IPS-20b (cell line): Measurements from ENCODE around the gene TTC3.
"Not testable (repeated sequence)": the region's sequence is repeated elsewhere in the genome, so short reads cannot be mapped to it uniquely, and the experiment has no call there.

ENCODE experiments used
- H3K27ac ChIP-seq: one replicate; pipeline ENCODE4 v1.5.1; 2013; ENCODE audit warnings: low read length
- H3K27me3 ChIP-seq: 2 replicates; pipeline ENCODE4 v1.6.1; 2013; ENCODE audit warnings: mild to moderate bottlenecking, low read length, inconsistent platforms; ENCODE audit not compliant: insufficient read depth
- H3K36me3 ChIP-seq: 2 replicates; pipeline ENCODE4 v1.6.1; 2013; ENCODE audit warnings: low read depth, mild to moderate bottlenecking, inconsistent platforms, low read length, moderate library complexity; ENCODE audit not compliant: insufficient read depth
- H3K4me1 ChIP-seq: 2 replicates; pipeline ENCODE4 v1.6.1; 2013; ENCODE audit warnings: mild to moderate bottlenecking, control low read depth, inconsistent platforms, low read length, moderate library complexity; ENCODE audit not compliant: insufficient read depth
- H3K4me3 ChIP-seq: 2 replicates; pipeline ENCODE4 v1.5.1; 2013; ENCODE audit warnings: mild to moderate bottlenecking, low read length, inconsistent platforms
- H3K9ac ChIP-seq: 2 replicates; pipeline ENCODE4 v1.6.1; 2013; ENCODE audit warnings: low read depth, mild to moderate bottlenecking, inconsistent platforms, low read length, moderate library complexity
- H3K9me3 ChIP-seq: 2 replicates; pipeline ENCODE4 v1.6.1; 2013; ENCODE audit warnings: mild to moderate bottlenecking, low read depth, low read length, inconsistent platforms; ENCODE audit not compliant: insufficient read depth

TTC3 gene

DNA sequence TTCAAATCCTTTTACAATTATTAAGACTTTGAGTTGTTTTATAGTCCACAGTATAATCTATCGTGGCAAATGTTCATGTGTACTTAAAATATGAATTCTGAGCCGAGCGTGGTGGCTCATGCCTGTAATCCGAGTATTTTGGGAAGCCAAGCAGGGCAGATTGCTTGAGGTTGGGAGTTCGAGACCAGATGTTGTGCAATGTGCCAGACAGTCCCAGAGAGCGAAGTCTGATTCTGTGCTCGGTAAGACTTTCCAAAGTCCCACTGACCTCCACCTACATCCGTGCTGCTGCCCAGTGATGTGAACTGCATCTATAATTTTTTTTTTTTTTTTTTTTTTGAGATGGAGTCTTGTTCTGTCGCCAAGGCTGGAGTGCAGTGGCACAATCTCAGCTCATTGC lies 141.9 kb downstream of the TTC3 start:
- no peaks in the 10 kb centered on the region for H3K27me3 ChIP-seq
- no peak overlapping the region for H3K9ac ChIP-seq
- H3K9me3 ChIP-seq: peaks cover 10% of the 10 kb centered on the region; the same call in 1 of the 2 replicates
- no peaks in the 10 kb centered on the region for H3K4me1 ChIP-seq
- H3K36me3 ChIP-seq: no peaks in the 10 kb centered on the region
- H3K27ac ChIP-seq: no peak overlapping the region
- no peak overlapping the region for H3K4me3 ChIP-seq

DNA sequence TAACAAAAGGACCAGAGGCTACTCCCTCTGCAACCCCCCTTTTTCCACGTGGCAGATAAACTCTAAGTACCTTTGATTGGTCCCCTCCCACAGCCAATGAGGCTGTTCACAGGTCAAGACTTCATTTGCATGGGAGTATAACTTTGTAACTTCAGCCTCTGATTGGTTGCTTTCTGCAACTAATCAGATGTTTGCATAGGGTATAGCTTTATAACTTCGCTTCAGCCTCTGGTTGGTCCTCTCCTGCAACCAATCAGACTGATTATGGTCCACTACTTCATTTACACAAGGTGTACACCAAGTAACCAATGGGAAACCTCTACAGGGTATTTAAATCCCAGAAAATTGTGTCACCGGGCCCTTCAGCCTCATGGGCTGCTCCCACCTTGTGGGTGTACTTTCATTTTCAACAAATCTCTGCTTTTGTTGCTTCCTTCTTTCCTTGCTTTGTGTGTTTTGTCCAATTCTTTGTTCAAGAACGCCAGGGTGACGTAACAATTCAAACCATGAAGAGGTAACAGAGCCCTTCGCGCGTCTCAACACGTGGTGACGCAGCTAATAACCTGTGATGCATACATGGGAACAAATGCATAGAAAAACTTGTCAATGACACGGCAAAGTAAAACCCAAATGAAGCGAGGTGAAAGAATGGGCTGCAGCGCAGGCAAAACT lies 146.8 kb downstream of the TTC3 start:
- H3K27ac ChIP-seq: no peak overlapping the region
- H3K4me3 ChIP-seq: no peak overlapping the region
- no peaks in the 10 kb centered on the region for H3K4me1 ChIP-seq
- H3K27me3 ChIP-seq: no peaks in the 10 kb centered on the region
- H3K36me3 ChIP-seq: peaks cover 20% of the 10 kb centered on the region
- H3K9ac ChIP-seq: no peak overlapping the region
- H3K9me3 ChIP-seq: peaks cover 15% of the 10 kb centered on the region

DNA sequence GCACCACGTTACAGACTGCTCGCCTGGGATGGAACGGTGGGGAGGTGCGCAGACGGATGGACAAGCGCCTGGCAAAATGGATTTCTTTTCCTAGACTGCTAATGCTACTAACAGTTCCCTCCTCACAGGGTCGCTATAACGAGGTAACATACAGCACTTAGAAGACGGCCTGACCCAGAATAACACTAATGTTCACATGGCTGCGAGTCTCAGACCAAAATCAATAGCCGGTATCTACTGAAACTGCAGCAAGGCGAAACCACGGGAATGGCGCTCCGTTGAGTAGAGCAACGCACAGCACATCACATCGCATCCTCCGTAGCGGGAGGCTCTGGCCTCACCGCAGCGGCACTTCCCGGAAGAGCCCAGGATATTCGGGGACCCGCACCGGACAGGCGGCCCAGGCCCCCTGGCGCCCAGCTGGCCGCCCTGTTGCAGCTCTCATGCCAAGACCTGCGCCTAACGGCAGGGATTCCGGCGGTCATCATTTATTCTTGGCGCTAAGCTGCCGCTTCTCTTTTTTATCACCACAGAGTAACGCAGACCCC lies 147.5 kb downstream of the TTC3 start:
- peaks cover 15% of the 10 kb centered on the region for H3K9me3 ChIP-seq
- peak overlapping the region; percentile 7; the same call in 1 of the 2 replicates for H3K4me3 ChIP-seq
- H3K36me3 ChIP-seq: peaks cover 26% of the 10 kb centered on the region
- H3K27me3 ChIP-seq: no peaks in the 10 kb centered on the region
- H3K27ac ChIP-seq: no peak overlapping the region
- H3K9ac ChIP-seq: no peak overlapping the region
- no peaks in the 10 kb centered on the region for H3K4me1 ChIP-seq

DNA sequence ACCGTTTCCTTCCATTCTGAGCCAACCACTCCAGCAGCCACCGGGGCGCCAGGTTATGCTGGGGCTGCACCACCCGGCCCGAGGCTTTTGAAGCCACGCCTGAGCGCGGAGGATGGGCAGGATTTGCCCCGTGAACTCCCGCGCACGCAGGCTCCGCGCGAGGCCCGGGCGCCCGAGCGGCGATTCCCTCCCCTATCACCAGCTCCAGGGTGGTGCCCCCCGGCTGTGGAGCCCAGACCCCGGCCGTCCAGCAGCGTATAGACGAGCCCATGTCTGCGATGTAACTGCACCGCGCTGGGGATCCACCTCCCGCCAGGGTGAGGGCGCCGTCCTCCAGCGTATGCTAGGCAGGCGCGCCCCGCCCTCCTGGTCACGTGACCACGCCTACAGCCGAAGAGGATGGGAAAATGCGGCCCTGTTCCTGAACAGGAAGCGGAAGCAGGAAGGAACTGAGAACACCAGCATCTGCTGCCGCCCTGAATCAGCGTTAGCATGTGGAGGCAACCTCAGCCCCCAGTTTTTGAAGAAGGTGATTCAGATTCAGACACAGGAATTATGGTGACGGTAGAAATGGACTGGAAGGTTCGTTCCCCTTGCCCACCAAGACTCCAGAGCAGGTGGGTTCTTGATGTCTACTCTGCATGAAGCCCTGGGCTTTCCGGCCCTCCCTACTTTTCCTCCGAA lies 148.1 kb downstream of the TTC3 start:
- Histone ChIP-seq H3K27ac (no peak overlapping the region), H3K9ac (no peak overlapping the region), H3K4me3 (peak overlapping the region; percentile 7; the same call in 1 of the 2 replicates)

DNA sequence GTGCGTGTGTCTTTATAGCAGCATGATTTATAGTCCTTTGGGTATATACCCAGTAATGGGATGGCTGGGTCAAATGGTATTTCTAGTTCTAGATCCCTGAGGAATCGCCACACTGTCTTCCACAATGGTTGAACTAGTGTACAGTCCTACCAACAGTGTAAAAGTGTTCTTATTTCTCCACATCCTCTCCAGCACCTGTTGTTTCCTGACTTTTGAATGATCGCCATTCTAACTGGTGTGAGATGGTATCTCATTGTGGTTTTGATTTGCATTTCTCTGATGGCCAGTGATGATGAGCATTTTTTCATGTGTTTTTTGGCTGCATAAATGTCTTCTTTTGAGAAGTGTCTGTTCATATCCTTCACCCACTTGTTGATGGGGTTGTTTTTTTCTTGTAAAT lies 149.2 kb downstream of the TTC3 start:
- not testable (repeated sequence) for H3K4me1 ChIP-seq, H3K4me3 ChIP-seq, H3K9ac ChIP-seq, H3K27me3 ChIP-seq, H3K27ac ChIP-seq
- H3K9me3 ChIP-seq: peaks cover 15% of the 10 kb centered on the region
- H3K36me3 ChIP-seq: peaks cover 44% of the 10 kb centered on the region

More for the DNA sequence above, 148.1 kb downstream of the TTC3 start:
- H3K9me3 ChIP-seq: peaks cover 15% of the 10 kb centered on the region
- H3K4me1 ChIP-seq: no peaks in the 10 kb centered on the region
- H3K36me3 ChIP-seq: peaks cover 33% of the 10 kb centered on the region
- H3K27me3 ChIP-seq: no peaks in the 10 kb centered on the region

DNA sequence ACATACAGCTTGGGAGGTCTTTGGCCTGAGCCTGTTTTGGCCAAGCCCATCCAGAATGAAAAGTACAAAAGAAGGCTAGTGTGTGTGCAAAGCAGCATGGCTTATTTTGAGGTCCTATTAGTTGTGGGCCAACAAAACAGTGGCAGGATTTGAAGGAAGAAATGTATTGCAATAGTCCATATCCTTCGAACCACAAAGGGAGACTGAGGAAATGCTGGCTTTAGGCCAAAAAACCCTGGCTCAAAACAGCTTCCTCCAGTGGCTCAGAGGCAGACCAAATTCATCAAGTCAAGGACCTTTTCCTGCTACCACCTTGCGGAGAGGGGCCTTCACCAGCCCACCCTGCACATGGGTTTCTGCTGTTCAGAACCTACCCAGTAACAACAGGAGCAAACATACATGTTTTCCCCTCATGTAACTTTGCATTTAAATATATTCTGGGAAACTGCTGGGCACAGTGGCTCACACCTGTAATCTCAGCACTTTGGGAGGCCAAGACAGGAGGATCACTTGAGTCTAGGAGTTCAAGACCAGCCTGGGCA lies 150.8 kb downstream of the TTC3 start:
- no peak overlapping the region for H3K27ac ChIP-seq
- no peak overlapping the region for H3K9ac ChIP-seq
- H3K36me3 ChIP-seq: peaks cover 60% of the 10 kb centered on the region
- no peak overlapping the region for H3K4me3 ChIP-seq
- no peaks in the 10 kb centered on the region for H3K4me1 ChIP-seq
- H3K27me3 ChIP-seq: no peaks in the 10 kb centered on the region
- peaks cover 15% of the 10 kb centered on the region for H3K9me3 ChIP-seq

DNA sequence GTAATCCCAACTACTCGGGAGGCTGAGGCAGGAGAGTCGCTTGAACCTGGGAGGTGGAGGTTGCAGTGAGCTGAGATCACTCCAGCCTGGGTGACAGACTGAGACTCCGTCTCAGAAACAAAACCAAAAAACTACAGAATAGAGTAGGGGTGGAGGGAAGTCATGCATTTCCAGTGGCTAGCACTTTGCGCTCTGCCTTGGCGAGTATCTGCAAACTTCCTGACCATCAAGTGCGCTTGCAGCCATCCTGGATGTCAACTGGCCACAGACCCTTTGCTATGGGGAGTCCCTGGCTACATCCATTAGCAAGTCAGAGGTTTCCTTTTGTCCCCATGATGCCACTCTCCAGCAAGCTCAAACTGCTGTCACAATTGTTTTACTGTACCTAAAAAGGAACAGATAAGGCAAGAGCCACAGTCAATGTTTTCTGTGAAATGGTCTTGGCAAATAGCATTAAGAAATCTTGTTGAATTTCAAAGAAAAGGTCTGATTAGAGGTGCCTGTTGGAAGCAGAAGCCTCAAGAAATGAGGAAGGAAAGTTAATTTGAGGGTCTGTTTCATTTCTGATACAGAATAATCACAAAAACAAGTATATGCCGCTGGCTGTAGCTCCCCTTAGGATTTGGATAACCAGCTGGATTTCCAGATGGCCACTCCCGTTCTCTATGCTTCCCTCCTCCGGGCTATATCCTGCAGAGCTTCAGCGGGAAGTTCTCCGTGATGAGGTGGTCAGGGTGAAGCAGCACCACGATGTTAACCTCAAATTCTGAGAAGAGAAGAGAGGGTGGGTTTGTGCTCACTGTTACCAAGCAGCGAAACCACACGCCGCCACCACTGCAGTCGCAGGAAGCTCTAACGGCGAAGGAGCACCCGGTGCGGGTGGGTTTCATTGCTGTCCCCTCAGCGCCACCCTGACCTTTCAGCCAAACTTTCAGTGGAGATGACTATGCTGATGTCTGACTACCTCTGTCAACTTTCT lies 152.1 kb downstream of the TTC3 start:
- Histone ChIP-seq H3K4me3 (no peak overlapping the region), H3K4me1 (no peaks in the 10 kb centered on the region), H3K27me3 (no peaks in the 10 kb centered on the region), H3K9me3 (peaks cover 15% of the 10 kb centered on the region), H3K36me3 (peaks cover 73% of the 10 kb centered on the region), H3K27ac (no peak overlapping the region), H3K9ac (no peak overlapping the region)

DNA sequence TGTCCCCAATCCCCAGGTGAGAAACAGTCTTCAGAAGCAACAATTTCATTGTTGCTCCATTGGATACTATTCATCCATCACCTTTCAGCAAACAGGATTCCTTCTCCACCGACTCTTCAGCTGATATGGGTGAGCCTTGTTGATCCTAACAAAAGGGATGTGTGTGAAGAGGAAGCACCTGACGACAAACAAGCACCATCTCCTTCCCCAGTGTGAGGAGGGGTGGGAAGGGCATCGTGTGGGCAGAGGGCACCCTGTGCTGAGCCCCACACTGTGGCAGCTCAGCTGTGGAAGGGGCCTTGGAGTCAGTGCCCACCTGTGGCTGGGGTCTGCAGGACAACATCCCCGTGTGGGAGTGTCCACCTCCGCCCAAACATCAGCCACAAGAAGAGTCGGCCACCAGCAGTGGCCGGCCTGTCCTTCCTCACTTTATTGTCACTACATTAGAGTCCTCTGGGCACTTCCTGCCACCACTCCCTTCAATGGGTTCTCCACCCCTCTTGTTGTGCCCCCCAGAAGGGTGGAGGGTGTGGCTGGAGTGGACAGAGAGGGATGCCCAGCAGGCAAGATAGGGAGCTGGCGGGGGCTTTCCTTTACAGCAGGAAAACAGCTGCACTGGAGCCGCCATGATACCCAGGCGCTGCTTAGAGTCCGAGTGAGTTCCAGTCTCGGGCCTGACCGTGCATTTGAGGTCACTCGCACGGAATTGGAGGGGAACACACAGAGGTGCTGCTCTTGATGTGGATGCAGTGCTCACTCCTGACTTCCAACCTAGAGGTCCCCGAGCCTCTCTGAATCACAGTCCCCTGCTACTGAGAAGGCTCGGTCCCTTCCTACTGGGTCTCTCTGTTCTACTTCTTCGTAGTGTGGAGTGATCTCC lies 153.2 kb downstream of the TTC3 start:
- peaks cover 84% of the 10 kb centered on the region for H3K36me3 ChIP-seq
- H3K4me1 ChIP-seq: no peaks in the 10 kb centered on the region
- no peak overlapping the region for H3K4me3 ChIP-seq
- no peaks in the 10 kb centered on the region for H3K27me3 ChIP-seq
- H3K27ac ChIP-seq: no peak overlapping the region
- peaks cover 12% of the 10 kb centered on the region for H3K9me3 ChIP-seq
- H3K9ac ChIP-seq: no peak overlapping the region

DNA sequence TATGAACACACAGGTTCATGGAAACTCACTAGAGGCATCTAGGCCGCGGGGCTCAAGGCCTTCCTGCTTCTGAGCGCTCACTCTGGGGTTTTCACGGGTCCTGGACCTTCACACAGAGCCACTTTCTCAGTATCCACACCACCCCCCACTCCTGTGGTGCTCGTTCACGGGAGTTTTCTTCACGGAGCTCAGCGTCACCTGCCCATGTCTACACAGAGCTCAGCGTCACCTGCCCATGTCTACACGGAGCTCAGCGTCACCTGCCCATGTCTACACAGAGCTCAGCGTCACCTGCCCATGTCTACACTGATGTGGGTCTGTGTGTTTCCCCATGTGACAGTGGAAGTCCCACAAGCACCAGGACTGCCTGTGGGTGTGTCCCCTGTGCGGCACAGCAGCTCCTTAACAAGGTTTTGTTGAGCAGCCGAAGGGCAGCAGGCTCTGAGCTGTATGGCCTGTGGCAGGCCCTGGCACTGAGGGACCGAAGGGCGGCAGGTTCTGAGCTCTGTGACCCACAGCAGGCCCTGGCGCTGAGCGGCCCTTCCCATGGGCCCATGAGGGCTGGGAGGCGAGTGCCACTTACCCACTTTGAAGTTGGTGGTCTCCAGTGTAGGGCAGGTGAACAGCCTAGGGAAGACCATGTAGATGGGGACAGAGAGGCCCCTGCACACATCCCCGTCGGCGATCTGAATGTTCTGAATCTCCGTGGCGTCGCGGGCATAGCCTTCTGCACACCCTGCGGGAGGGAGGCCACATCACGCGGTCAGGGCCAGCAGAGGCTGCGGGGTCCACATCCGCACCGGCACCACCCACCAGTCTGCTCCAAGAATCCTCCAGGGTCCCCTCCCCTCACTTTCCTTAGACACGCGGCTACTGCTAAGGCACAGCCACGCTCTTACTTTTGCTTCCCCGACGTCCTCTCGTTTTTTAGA lies 154.3 kb downstream of the TTC3 start:
- Histone ChIP-seq H3K27me3 (no peaks in the 10 kb centered on the region), H3K27ac (no peak overlapping the region), H3K9ac (no peak overlapping the region), H3K4me3 (no peak overlapping the region), H3K9me3 (peaks cover 9% of the 10 kb centered on the region; the same call in 1 of the 2 replicates), H3K36me3 (peaks cover 94% of the 10 kb centered on the region), H3K4me1 (no peaks in the 10 kb centered on the region)

DNA sequence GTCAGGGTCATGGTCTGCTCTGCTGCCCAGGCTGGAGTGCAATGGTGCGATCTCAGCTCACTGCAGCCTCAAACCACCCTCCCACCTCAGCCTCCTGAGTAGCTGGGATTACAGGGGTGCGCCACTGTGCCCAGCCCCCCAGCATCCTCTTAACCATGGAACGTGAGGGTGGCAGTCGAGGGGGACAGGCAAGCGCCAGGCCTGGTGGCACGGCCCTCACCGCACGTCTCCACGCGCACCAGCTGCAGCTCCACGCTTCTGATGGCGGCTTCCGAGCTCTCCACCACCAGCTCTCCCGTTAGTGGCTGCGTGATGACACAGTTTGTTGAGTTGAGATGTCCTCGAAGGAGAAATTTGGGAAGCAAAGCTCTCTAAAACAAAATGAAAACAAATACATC lies 154.9 kb downstream of the TTC3 start:
- no peak overlapping the region for H3K4me3 ChIP-seq
- no peaks in the 10 kb centered on the region for H3K4me1 ChIP-seq
- no peaks in the 10 kb centered on the region for H3K27me3 ChIP-seq
- no peak overlapping the region for H3K27ac ChIP-seq
- peaks cover 9% of the 10 kb centered on the region; the same call in 1 of the 2 replicates for H3K9me3 ChIP-seq
- H3K9ac ChIP-seq: no peak overlapping the region
- H3K36me3 ChIP-seq: peaks cover 100% of the 10 kb centered on the region
